Panc1 (cell line): Measurements from ENCODE around the gene ZNF174. TPM values are rescaled to one million over a fixed set of nuclear protein-coding genes. Genes with fewer than 3 reads are reported as not detected.

Experiments
- ATAC-seq: fragments of 200-7000 bp; cut with Tn5 transposase; 2 replicates; pipeline ENCODE4 v1.9.1; 2020; ENCODE audit warnings: mild to moderate bottlenecking, moderate library complexity
- BruUV-seq: library from RNA; stranded (reverse); fragments of 400-500 nt; replicated peaks from 2 replicates; lab custom pipeline; 2021; lab: Mats Ljungman, UMichigan
- CTCF ChIA-PET: fragments of 300-600 bp; sonication (Branson Sonifier 250); formaldehyde crosslinking; loops from one replicate; lab custom pipeline; 2022; ENCODE audit warnings: antibody characterized with exemption; lab: Charles Lee
- POLR2A ChIA-PET: fragments of 300-600 bp; sonication (Branson Sonifier 250); formaldehyde crosslinking; loops from one replicate; lab custom pipeline; 2022; ENCODE audit warnings: antibody characterized with exemption; lab: Charles Lee
- DNase-seq: peaks from one replicate; pipeline ENCODE4 v3.0.0-alpha.2; 2010; ENCODE audit warnings: low read depth, low spot score
- H3K27ac ChIP-seq: 2 replicates; pipeline ENCODE4 v1.5.1; 2011; ENCODE audit warnings: mild to moderate bottlenecking, low read length, inconsistent platforms
- H3K27me3 ChIP-seq: fragments of 200-500 bp; sonication (Bioruptor generic); 2 replicates; pipeline ENCODE4 v1.6.0; 2014; ENCODE audit warnings: low read length, inconsistent platforms; ENCODE audit not compliant: control insufficient read depth, insufficient read depth
- H3K36me3 ChIP-seq: fragments of 200-500 bp; sonication (Bioruptor generic); 2 replicates; pipeline ENCODE4 v1.5.1; 2014; ENCODE audit warnings: inconsistent platforms, mild to moderate bottlenecking, low read length, moderate library complexity; ENCODE audit not compliant: control insufficient read depth, insufficient read depth
- H3K4me1 ChIP-seq: 2 replicates; pipeline ENCODE4 v1.5.1; 2011; ENCODE audit warnings: inconsistent platforms, mild to moderate bottlenecking, low read length, moderate library complexity; ENCODE audit not compliant: control insufficient read depth, insufficient read depth
- H3K4me3 ChIP-seq, 2 experiments: 2 replicates each; pipeline ENCODE4 v1.5.1; 2011 to 2012; ENCODE audit warnings: low read depth in 2 of 2, low read length in 2 of 2, mild to moderate bottlenecking in 2 of 2, inconsistent platforms in 1 of 2, moderate library complexity in 1 of 2
- H3K9me3 ChIP-seq: fragments of 200-500 bp; sonication (Bioruptor generic); 2 replicates; pipeline ENCODE4 v1.5.1; 2014; ENCODE audit warnings: low read depth, mild to moderate bottlenecking, inconsistent platforms, low read length, moderate library complexity; ENCODE audit not compliant: control insufficient read depth, insufficient read depth
- POLR2AphosphoS5 ChIP-seq: IDR thresholded peaks from 2 replicates; pipeline ENCODE4 v1.6.1; 2012; ENCODE audit warnings: mild to moderate bottlenecking, low read depth, low read length, moderate library complexity
- SIN3A ChIP-seq: IDR thresholded peaks from 2 replicates; pipeline ENCODE4 v1.6.1; 2012; ENCODE audit warnings: low read depth, mild to moderate bottlenecking, low read length, moderate library complexity, borderline replicate concordance; ENCODE audit not compliant: insufficient read depth
- TCF7L2 ChIP-seq: IDR thresholded peaks from 2 replicates; pipeline ENCODE4 v1.6.1; 2011; ENCODE audit warnings: mild to moderate bottlenecking, low read depth, low read length, inconsistent platforms
- in situ Hi-C: cut with HindIII; loops from 2 replicates; pipeline ENCODE4 v1.10.0; 2016; ENCODE audit warnings: low sequenced_read_pairs, low pct_unique_long_range_greater_than_20kb
- intact Hi-C: fragments of 100-400 bp; cut with micrococcal nuclease; formaldehyde crosslinking; loops from one replicate; pipeline ENCODE4 v1.10.0; 2022; ENCODE audit not compliant: unreplicated experiment
- total RNA-seq: library from RNA; stranded (reverse); gene quantifications from one replicate; pipeline ENCODE4 v1.2.1, GENCODE V29; 2021; ENCODE audit not compliant: unreplicated experiment
- TF ChIP-seq, protein P1 (sequence below): fragments of 450-650 bp; IDR thresholded peaks from 2 replicates; pipeline ENCODE4 v1.5.1; 2017; ENCODE audit warnings: mild to moderate bottlenecking
- TF ChIP-seq, protein P2 (sequence below), 2 experiments: IDR thresholded peaks; 2 replicates each; pipeline ENCODE4 v1.6.1; 2011 to 2012; ENCODE audit warnings: low read depth in 2 of 2, control low read depth in 1 of 2, low read length in 1 of 2, mild to moderate bottlenecking in 1 of 2, moderate library complexity in 1 of 2; ENCODE audit not compliant: insufficient read depth in 1 of 2

ZNF174 gene
- total RNA-seq, 1 experiment from 2014 or later = 14.4 TPM

DNA sequence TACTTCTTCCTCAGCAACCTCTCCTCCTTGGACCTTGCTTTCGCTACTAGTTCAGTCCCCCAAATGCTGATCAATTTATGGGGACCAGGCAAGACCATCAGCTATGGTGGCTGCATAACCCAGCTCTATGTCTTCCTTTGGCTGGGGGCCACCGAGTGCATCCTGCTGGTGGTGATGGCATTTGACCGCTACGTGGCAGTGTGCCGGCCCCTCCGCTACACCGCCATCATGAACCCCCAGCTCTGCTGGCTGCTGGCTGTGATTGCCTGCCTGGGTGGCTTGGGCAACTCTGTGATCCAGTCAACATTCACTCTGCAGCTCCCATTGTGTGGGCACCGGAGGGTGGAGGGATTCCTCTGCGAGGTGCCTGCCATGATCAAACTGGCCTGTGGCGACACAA lies 44.9 kb upstream of the ZNF174 start:
- Histone ChIP-seq H3K27ac (no peak overlapping the region), H3K9me3 (no peaks in the 10 kb centered on the region), H3K36me3 (no peaks in the 10 kb centered on the region), H3K27me3 (no peaks in the 10 kb centered on the region), H3K4me1 (no peaks in the 10 kb centered on the region), H3K4me3 (no peak overlapping the region)
- no TSS peak for BruUV-seq
- ATAC-seq (no peak), DNase-seq (no peak)
- CTCF ChIA-PET = no interaction called here
- TF ChIP-seq, protein P1, sequence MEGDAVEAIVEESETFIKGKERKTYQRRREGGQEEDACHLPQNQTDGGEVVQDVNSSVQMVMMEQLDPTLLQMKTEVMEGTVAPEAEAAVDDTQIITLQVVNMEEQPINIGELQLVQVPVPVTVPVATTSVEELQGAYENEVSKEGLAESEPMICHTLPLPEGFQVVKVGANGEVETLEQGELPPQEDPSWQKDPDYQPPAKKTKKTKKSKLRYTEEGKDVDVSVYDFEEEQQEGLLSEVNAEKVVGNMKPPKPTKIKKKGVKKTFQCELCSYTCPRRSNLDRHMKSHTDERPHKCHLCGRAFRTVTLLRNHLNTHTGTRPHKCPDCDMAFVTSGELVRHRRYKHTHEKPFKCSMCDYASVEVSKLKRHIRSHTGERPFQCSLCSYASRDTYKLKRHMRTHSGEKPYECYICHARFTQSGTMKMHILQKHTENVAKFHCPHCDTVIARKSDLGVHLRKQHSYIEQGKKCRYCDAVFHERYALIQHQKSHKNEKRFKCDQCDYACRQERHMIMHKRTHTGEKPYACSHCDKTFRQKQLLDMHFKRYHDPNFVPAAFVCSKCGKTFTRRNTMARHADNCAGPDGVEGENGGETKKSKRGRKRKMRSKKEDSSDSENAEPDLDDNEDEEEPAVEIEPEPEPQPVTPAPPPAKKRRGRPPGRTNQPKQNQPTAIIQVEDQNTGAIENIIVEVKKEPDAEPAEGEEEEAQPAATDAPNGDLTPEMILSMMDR = no peak
- TF ChIP-seq TCF7L2 = no peak
- TF ChIP-seq, protein P2, sequence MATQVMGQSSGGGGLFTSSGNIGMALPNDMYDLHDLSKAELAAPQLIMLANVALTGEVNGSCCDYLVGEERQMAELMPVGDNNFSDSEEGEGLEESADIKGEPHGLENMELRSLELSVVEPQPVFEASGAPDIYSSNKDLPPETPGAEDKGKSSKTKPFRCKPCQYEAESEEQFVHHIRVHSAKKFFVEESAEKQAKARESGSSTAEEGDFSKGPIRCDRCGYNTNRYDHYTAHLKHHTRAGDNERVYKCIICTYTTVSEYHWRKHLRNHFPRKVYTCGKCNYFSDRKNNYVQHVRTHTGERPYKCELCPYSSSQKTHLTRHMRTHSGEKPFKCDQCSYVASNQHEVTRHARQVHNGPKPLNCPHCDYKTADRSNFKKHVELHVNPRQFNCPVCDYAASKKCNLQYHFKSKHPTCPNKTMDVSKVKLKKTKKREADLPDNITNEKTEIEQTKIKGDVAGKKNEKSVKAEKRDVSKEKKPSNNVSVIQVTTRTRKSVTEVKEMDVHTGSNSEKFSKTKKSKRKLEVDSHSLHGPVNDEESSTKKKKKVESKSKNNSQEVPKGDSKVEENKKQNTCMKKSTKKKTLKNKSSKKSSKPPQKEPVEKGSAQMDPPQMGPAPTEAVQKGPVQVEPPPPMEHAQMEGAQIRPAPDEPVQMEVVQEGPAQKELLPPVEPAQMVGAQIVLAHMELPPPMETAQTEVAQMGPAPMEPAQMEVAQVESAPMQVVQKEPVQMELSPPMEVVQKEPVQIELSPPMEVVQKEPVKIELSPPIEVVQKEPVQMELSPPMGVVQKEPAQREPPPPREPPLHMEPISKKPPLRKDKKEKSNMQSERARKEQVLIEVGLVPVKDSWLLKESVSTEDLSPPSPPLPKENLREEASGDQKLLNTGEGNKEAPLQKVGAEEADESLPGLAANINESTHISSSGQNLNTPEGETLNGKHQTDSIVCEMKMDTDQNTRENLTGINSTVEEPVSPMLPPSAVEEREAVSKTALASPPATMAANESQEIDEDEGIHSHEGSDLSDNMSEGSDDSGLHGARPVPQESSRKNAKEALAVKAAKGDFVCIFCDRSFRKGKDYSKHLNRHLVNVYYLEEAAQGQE (IDR thresholded peaks at IDR 0.05; ENCODE audit: insufficient read depth in 1 of 2, low read depth in 2 of 2, low read length in 1 of 2) = no peak
- TF ChIP-seq SIN3A = no peak
- no peak for TF ChIP-seq POLR2AphosphoS5
- intact Hi-C loops (no loop called here), in situ Hi-C loops (no loop called here)
- POLR2A ChIA-PET = no interaction called here

DNA sequence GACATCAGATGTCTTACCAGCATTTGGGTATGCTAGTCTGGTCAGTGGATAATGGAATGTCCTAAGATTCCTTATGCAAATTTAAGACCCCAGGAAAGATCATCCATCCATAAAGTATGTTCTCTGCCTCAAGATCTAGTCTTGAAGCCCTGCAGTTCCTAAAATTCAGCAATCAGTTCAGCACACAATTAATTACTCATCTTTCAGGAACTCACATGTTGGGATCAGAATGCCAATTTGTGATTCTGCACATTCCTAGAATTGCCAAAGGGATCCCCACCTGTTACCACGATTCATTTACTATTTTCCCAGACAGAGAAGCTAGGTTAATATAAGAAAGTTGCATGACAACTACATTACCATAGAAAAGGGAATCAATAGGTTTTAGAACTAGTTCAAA lies 42.1 kb upstream of the ZNF174 start:
- Histone ChIP-seq H3K27me3 (no peaks in the 10 kb centered on the region; the same call in 1 of the 2 replicates), H3K4me3 (no peak overlapping the region), H3K9me3 (no peaks in the 10 kb centered on the region), H3K36me3 (no peaks in the 10 kb centered on the region), H3K4me1 (no peaks in the 10 kb centered on the region), H3K27ac (no peak overlapping the region)
- TF ChIP-seq POLR2AphosphoS5 = no peak
- TF ChIP-seq SIN3A = no peak
- TF ChIP-seq TCF7L2 = no peak
- TF ChIP-seq, protein P2 (IDR thresholded peaks at IDR 0.05; ENCODE audit: insufficient read depth in 1 of 2, low read depth in 2 of 2, low read length in 1 of 2) = no peak
- TF ChIP-seq, protein P1 = no peak
- DNase-seq (no peak), ATAC-seq (no peak)
- in situ Hi-C loops = no loop called here
- intact Hi-C loops = no loop called here
- BruUV-seq = no TSS peak
- POLR2A ChIA-PET = no interaction called here
- CTCF ChIA-PET = no interaction called here
